HG03097 (cell line): ENCODE results near the gene POLR2I.

Source experiments
- ATAC-seq: cut with Tn5 transposase; IDR thresholded peaks from one replicate; pipeline ENCODE4 v1.9.1; 2021; ENCODE audit not compliant: unreplicated experiment, low FRiP score

POLR2I gene

DNA sequence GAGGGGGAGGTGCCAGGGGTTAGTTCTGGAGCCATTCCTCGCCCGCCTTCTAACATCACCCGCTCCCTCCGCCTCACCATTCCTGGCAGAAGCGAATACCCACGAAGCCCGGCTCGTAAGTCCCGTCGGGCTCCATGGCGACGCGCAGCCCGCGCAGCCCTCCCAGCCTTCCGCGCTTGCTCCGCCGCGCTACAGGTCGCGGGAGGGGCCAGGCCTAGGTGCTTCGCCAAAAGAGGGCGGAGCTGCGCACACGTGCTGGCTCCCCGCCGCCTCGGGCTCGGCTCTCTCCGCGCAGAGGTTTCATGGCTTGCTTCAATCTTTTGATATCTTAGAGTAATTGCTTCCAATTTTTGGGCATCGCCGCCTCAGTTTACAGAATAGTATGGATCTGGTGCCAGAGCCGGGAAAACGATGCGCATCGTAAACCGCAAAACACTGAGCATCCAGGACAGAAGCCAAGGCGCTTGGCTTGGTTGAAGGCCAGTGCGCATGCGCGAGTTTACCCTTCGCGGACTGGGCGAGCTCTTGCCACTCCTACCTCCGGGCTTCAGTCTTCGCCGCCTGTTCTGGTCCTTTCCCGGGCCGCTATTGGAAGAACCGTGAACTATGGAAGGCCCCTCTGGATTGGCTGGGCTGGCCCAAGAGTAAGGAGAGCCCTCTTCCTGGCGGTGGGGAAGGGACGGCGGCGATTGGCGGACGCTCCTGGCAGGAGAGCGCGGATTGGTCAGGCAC lies at the start of gene POLR2I:
Gene POLR2I (minus strand): TSS at position 155 of the 732 bp plus-strand sequence. CDS start 19 bp downstream, at position 136.
- ATAC-seq: peak; percentile 70

DNA sequence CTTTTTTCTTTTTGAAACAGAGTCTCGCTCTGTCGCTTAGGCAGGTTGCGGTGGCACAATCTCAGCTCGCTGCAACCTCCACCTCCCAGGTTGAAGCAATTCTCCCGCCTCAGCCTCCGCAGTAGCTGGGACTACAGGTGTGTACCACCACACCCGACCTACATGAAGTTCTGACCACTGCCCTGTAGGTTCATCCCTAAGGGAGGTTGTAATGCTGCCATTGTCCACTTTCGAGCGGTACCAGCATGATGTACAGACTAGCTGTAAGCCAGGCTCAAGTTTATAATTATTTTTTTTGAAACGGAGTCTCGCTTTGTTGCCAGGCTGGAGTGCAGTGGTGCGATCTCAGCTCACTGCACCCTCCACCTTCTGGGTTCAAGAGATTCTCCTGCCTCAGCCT lies 49.1 kb upstream of the POLR2I start:
- no peak for ATAC-seq

DNA sequence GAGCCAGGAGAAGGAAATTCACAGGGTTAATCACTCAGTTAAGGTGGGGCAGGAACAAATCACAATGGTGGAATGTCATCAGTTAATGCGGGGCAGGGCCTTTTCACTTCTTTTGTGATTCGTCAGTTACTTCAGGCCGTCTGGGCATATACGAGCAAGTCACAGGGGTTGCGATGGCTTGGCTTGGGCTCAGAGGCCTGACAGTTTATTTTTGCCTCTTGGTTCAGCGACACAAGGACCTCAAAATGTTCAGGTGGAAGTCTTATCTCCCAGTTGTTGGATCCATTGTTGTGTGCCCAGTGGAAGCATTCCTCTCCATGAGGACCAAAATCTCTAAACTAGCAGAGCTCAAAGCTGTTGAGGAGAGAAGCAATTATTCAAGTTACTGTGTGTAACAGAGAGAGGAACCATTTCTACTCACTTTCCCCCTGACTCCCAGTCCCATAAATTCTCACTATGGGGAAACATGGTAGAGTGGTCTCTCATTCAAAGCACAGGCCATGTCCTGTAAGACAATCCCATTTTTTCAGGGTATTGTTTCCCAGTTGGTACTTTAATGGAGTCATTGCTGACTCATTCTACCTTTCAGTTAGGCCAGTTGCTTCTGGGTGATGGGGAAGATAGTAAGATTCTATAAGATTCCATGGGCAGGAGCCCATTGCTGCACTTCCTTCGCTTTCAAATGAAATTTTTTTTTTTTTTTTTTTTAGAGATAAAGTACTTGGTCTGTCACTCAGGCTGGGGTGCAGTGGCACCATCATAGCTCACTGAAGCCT lies 46.3 kb upstream of the POLR2I start:
- no peak for ATAC-seq

DNA sequence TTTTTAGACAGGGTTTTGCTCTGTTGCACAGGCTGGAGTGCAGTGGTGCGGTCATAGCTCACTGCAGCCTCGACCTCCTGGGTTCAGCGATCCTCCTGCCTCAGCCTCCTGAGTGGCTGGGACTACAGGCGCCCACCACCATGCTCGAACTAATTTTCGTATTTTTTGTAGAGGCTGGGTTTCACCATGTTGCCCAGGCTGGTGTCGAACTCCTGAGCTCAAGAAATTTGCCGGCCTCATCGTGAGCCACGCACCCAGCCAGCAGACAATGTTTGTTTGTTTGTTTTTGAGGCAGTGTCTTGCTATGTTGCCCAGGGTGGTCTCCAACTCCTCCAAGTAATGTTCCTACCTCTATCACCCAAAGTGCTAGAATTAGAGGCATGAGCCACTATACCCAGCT lies 38.5 kb upstream of the POLR2I start:
- no peak for ATAC-seq

DNA sequence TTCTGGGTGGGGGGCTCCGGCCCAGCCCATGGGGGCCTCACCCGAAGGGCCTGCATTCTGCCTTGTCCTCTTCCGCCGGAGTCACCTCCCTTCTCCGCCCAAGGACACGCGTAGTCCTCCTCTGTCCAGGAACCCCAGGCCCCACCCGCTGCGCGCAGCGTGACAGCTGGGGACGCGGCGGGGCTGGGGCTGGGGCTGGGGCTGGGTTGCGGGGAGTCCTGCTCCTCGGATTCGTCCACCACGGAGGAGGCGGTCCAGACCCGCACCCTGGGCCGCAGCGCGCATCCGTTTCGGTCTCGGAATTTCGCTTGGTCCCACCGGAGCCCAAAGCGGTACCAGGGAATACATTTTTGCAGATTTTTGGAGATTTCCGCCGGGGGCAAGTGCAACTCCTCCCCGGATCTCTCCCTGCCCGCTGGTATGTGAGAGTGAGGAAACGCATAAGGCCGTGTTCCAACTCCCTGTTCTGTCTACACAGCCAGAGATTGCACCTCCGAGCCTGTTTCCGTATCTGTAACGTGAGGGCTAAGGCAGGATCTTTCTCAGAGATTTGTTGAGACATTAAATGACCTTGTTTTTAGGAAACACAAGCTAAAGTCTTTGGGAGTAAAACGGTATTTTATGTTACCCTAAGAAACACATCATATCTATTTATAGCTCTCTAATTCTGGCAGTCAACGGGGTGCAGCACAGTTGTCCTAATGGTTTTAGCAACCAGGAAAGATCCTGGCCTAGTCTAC lies 37.8 kb upstream of the POLR2I start, which contains the start of gene COX7A1:
Gene COX7A1 (minus strand): TSS at position 96 of the 740 bp plus-strand sequence. CDS start 40 bp downstream, at position 56.
- ATAC-seq: no peak

DNA sequence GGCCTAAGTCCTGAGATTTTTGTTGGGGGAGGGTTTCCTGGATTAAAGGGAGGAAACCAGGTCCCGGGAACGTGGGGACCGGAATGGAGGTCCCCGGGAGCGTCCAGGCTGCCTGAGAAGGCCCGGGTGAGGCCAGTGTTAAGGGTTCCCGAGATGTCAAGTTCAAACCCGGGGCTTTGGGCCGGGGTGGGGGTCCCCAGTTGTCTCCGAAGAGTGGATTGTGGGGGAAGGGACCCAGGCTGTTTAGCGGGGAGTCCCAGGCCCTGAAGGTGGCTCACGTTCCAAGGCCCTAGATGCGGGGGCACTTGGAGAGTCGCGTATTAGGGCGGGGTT lies 37.3 kb upstream of the POLR2I start:
- ATAC-seq: no peak

DNA sequence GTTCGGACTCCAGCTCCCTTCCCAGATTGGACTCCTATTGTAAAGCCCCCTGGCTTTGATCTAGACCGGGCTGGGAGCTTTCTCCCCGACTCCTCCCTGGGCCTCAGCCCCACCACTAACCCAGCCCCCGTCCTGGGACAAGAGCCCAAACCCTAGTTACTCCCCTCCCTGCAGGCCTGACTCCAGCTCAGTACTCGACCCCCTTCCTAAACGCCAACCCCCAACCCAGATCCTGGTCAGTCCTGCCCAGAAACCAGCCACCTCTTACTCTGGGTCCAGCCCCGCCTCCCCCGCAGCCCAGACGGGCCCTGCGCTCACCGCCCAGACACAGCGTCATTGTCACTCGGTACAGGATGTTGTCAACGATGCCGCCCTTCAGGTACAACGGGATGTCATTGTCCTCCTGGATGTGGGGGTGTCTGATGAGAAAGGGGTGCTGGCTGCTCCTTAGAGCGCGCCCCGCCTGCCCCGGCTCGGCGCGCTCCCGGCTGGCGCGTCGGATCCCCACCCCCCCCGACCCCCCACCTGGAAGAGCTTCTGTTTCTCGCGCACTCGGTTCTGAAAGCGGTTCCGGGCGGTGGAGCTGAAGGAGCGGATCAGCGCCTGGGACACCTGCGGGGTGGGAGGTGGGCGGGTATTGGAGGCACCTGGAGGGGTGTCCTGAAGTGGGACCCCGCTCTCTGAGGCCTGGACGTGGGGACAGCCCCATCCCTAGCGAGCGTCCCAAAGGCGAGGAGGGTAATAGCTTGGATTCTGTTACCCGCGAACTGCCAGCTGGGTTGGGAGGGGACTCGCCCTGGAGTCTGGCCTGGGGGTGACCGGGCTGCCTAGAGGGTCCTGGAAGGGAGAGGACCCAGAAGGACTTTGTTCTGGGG lies 36.7 kb upstream of the POLR2I start:
- no peak for ATAC-seq

DNA sequence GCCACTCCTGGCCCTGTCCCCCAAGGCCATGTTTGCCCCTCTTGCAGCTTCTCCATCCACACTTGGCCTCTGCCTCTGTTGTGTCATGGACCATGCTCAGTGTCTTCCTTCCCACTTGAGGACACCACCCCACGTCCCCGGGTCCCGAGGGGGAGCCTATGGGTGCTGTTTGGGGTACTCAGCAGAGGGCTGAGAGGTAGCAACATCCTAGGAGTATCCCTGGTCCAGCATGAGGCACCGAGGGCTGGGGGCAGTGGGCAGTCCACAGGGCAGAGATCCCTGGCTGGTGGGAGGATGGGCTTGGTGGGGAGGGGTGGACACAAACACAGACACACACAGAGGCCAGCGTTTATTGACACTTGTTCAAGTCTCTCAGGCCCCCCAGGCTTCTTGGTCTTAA lies 35.9 kb upstream of the POLR2I start:
- no peak for ATAC-seq

DNA sequence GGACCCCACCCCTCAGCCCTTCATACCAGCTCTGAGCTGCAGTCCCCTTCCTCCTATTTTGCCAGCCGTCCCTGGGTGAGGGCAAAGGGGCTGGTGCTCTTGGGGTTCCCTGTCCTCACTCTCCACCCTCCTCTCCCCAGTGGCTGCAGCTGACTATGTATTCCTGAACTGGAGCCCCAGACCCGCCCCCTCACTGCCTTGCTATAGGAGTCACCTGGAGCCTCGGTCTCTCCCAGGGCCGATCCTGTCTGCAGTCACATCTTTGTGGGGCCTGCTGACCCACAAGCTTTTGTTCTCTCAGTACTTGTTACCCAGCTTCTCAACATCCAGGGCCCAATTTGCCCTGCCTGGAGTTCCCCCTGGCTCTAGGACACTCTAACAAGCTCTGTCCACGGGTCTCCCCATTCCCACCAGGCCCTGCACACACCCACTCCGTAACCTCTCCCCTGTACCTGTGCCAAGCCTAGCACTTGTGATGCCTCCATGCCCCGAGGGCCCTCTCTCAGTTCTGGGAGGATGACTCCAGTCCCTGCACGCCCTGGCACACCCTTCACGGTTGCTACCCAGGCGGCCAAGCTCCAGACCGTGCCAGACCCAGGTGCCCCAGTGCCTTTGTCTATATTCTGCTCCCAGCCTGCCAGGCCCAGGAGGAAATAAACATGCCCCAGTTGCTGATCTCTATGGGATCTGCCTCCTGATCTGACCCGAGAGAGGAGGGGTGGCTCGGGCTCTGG lies 35.2 kb upstream of the POLR2I start:
- ATAC-seq: no peak

DNA sequence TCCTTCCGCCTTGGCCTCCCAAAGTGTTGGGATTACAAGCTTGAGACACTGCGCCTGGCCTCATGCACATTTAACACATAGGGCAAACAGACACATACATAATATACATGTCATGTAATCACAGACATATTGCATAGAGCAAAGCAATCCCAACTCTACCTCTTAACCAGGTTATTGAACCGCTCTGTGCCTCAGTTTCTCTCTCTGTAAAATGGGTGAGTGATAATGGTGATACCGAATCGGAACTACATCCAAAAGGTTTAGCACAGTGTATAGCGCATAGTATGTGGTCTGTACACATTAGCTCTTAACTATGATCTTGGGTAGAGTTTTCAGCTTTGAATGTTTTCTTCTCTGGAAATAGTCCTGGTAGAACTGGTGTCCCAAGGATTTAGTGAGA lies 29.9 kb upstream of the POLR2I start:
- no peak for ATAC-seq

DNA sequence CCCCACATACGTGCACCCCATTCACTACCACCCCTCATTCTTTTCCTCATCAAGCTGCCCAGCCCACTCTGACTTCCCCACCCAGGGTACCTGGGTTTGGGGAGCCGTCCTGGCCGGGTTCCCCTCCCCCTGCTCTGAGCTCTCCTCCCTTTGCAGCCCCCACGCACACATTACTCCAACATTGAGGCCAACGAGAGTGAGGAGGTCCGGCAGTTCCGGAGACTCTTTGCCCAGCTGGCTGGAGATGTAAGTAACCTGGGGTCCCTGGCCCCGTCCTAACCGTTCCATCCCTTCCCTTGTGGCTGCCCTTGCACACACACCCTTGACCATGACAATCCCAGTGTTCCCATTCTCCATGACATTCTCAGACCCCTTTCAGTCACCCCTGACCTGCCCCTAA lies 27.8 kb upstream of the POLR2I start:
- no peak for ATAC-seq

DNA sequence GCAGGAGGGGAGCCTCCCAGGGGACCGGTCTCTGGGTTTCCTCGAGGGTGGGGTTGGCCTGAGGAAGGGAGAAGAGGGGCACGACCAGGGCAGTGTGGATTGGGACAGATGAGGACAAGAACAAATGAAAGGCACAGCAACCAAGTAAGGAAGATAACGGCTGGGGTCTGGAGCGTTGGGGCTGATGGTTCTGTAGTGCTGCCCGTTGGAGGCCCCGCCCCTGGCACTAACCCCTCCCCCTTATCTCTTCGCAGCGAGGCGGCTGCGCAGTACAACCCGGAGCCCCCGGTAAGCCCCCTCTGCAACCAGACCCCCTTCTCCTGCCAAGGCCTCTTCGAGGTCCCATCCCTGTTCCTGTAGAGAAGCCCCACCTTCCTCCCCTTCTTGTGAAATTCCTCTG lies 27.4 kb upstream of the POLR2I start:
- no peak for ATAC-seq

DNA sequence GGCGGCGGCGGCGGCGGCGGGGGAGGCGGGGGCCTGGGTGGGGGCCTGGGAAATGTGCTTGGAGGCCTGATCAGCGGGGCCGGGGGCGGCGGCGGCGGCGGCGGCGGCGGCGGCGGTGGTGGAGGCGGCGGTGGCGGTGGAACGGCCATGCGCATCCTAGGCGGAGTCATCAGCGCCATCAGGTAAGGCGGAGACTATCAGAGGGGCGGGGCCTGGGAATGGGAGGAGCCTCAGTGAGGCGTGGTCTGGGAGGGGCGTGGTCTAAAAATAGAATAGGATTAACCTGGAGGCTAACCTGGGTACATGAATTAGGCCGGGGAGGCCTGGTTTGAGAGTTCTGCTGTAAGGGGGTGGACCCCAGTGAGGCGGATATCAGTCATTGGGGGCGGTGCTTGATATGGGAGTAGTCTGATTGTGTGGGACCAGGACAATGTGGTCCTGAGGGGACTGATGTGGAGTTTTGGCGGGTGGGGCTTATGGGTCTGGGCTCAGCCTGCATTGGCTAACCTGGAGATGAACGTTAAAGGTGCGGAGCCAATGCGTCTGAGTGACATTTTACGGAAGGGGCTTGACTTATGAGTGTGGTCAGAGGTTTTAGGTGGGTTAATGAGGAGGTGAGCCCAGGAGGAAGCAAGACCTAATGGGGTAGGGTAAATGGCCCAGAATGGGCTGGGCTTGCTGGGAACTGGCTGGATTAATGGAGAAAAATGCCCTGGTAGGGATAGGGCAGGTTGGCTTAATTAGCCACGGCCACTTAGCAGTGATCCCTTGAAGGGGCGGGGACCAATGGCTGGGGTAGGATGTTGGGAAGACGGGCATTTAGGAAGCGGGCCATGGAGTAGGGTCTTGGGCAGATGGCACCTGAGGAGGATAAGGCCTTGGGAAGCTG lies 26.6 kb upstream of the POLR2I start:
- ATAC-seq: no peak

DNA sequence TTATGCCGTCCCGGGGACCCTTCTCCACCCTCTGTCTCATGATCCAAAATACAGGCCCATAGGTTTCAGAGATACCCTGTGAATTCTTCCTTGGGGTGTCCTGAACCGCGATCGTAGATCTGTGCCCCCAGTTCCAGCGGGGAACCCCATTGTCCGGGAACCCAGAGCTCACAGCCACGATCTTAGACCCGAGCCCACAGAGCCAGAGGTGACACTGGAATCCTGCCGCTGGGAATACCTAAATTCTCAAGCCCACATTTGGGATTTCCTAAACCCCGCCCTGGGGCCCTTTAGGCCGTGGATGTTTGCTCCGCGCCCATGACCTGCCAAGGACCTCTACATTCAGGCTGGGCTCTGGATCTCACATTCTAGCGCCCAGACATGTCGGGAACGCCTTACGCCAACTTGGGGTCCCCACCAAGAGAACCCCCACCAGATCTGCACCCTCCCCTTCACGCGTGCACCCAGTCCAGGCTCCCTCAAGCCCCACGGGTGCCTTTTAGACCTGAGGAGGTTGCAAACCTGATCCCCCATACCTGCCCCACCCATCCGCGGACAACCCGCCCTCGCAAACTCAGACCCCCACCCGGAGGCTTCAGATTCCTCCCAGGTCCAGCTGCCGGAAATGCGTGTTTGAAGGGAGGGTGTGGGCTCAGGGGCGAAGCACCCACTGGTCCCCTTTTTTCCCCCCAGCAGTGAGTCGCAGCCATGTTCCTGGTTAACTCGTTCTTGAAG lies 25.8 kb upstream of the POLR2I start:
- ATAC-seq: no peak

DNA sequence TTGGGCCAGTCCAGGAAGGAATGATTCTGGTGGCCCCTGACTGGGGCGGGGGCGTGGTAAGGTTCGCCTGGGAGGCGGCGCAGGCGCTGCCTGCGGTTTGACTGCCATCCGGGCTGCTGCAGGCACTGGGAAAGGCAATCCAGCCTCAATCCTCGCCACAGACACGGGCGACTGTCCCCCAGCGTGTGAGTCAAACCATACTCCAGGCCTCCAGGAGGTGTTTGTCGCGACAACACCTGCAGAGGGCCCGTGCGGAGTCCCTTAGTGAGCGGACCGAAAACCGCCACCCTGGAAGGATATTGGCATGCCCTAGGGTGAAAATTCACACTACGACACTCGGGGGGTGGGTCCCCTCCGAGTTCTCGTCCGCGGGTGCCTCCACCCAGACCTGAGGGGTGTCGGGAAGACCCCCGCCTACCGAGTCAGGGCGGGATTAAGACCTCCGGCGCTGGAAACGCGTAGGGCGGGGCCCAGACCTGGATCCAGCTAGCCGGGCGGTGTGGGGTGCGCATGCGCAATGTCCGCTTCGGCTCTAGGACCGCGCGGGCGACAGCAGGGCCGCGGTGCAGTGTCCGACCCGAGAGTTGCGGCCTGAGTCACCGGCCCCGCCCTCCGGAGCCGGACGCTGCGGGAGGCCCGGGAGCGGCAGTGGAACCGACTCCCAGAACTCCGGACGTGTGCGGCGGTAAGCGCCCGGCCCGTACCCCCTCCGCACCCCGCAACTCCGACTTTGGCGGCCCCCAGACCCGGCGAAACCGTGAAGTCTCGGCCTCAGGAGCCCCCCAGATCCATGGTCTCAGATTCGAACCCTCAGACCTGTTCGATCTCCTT lies 25.0 kb upstream of the POLR2I start, which contains the start of gene CAPNS1:
Gene CAPNS1 (plus strand): TSS at position 594 of the 831 bp plus-strand sequence. CDS start 946 bp downstream, outside the sequence.
- peak; percentile 77 for ATAC-seq

DNA sequence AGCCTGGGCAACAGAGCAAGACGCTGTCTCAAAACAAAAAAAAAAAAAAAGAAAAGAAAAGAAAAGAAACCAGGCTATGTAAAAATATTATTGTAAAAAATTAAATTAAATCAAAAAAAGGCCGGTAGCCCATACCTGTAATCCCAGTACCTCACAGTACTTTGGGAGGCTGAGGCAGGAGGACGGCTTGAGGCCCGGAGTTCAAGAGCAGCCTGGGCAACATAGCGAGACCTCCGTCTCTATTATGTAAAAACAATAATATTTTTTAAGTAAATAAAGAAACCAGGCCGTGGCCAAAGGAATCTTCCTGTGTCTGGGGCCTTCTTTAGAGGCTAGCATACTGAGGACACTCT lies 24.4 kb upstream of the POLR2I start:
- ATAC-seq: no peak

DNA sequence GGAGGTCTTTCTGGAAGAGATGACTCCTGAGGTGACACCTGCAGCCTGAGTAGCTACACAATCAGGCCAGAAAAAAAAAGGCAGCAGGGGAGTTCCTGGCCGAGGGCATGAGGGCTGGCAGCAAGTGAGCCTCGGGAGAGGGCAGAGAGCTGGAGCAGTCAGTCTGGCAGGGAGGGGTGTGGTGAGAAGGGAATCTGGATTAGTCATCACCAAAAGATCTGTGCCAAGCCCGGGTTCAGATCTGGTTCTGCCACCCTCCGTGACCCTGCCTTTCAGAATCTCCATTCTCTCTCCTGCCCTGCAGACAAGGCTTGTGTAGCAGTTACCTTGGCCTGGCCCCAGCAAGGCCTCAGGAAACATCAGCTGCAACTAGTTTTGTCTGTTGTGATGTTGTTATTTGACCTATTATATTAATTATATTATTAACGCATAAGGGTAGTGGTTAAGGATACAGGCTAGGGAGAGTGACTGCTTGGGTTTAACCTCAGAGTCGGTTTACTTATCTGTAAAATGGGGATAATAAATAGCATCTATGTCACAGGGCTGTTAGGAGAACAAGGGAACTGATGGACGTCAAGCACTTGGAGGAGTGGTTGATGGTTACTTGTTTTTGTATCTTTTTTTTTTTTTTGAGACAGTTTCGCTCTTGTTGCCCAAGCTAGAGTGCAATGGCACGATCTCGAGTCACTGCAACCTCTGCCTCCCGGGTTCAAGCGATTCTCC lies 22.4 kb upstream of the POLR2I start:
- ATAC-seq: no peak
